Mesendoderm (in vitro differentiated cells): ENCODE results near the gene MFAP4.

Source experiments
- DNase-seq: peaks from one replicate; pipeline ENCODE4 v3.0.0; 2013
- H2AK5ac ChIP-seq: 2 replicates; pipeline ENCODE4 v1.6.1; 2013; ENCODE audit warnings: low read length, inconsistent platforms
- H2BK120ac ChIP-seq: 2 replicates; pipeline ENCODE4 v1.6.1; 2013; ENCODE audit warnings: low read depth, mild to moderate bottlenecking, low read length, moderate library complexity, mixed read lengths
- H2BK15ac ChIP-seq: replicated peaks from 2 replicates; pipeline ENCODE4 v1.6.1; 2013; ENCODE audit warnings: low read depth, mild to moderate bottlenecking, moderate library complexity
- H2BK5ac ChIP-seq: 2 replicates; pipeline ENCODE4 v1.6.1; 2013; ENCODE audit warnings: low read length, inconsistent platforms
- H3K18ac ChIP-seq: 2 replicates; pipeline ENCODE4 v1.6.1; 2013; ENCODE audit warnings: mild to moderate bottlenecking, low read length, mixed read lengths
- H3K23ac ChIP-seq: one replicate; pipeline ENCODE4 v1.6.1; 2013; ENCODE audit warnings: low read length
- H3K27ac ChIP-seq: 2 replicates; pipeline ENCODE4 v1.5.1; 2013; ENCODE audit warnings: low read depth, mild to moderate bottlenecking, inconsistent platforms, low read length, moderate library complexity
- H3K27me3 ChIP-seq: 2 replicates; pipeline ENCODE4 v1.6.1; 2013; ENCODE audit warnings: low read length, control low read depth, mild to moderate bottlenecking, inconsistent platforms; ENCODE audit not compliant: insufficient read depth, poor library complexity
- H3K36me3 ChIP-seq: 2 replicates; pipeline ENCODE4 v1.6.1; 2013; ENCODE audit warnings: low read length, inconsistent platforms; ENCODE audit not compliant: control insufficient read depth, insufficient read depth
- H3K4ac ChIP-seq: one replicate; pipeline ENCODE4 v1.6.1; 2013; ENCODE audit warnings: low read depth, mild to moderate bottlenecking, low read length, moderate library complexity
- H3K4me1 ChIP-seq: 2 replicates; pipeline ENCODE4 v1.6.1; 2013; ENCODE audit warnings: low read depth, low read length, inconsistent platforms; ENCODE audit not compliant: control insufficient read depth
- H3K4me2 ChIP-seq: 2 replicates; pipeline ENCODE4 v1.6.1; 2013; ENCODE audit warnings: low read length
- H3K4me3 ChIP-seq: 2 replicates; pipeline ENCODE4 v1.5.1; 2013; ENCODE audit warnings: mild to moderate bottlenecking, low read length
- H3K56ac ChIP-seq: one replicate; pipeline ENCODE4 v1.6.1; 2013; ENCODE audit warnings: low read length
- H3K79me1 ChIP-seq: 2 replicates; pipeline ENCODE4 v1.6.1; 2013; ENCODE audit warnings: low read length, inconsistent platforms
- H3K79me2 ChIP-seq: 2 replicates; pipeline ENCODE4 v1.6.1; 2013; ENCODE audit warnings: mild to moderate bottlenecking, low read length; ENCODE audit not compliant: control insufficient read depth, insufficient read depth
- H3K9ac ChIP-seq: 2 replicates; pipeline ENCODE4 v1.6.1; 2013; ENCODE audit warnings: low read length, inconsistent platforms
- H4K5ac ChIP-seq: one replicate; pipeline ENCODE4 v1.6.1; 2013; ENCODE audit warnings: low read length
- H4K8ac ChIP-seq: one replicate; pipeline ENCODE4 v1.6.1; 2013; ENCODE audit warnings: low read depth, mild to moderate bottlenecking, control low read depth, low read length, moderate library complexity
- WGBS: extraction: QIAGEN DNeasy Blood & Tissue Kit; methylation state at CpG from one replicate; pipeline ENCODE4 v1.1.7; 2013; ENCODE audit warnings: low lambda C conversion rate, missing lambda C conversion rate; ENCODE audit not compliant: insufficient coverage; ENCODE audit errors: extremely low coverage; 5-methylcytosine and 5-hydroxymethylcytosine counted together

The MFAP4 gene

GRCh38 chr17:19371259-19372010 is 15.6 kb downstream of the MFAP4 start:
- Histone ChIP-seq H3K4me2 (no peak overlapping the region), H3K36me3 (no peaks in the 10 kb centered on the region), H2BK120ac (no peak overlapping the region), H3K18ac (no peak overlapping the region), H3K27ac (no peak overlapping the region), H3K27me3 (no peaks in the 10 kb centered on the region), H2BK15ac (no peak overlapping the region), H3K79me2 (no peaks in the 10 kb centered on the region), H3K56ac (peak overlapping the region; percentile 42), H2AK5ac (no peak overlapping the region), H2BK5ac (no peak overlapping the region), H4K5ac (no peak overlapping the region), H3K9ac (no peak overlapping the region), H3K4me1 (no peaks in the 10 kb centered on the region), H3K4me3 (no peak overlapping the region), H3K79me1 (peaks cover 4% of the 10 kb centered on the region), H3K23ac (no peak overlapping the region), H3K4ac (no peak overlapping the region), H4K8ac (no peak overlapping the region)
- no CpG with 5 or more reads among the region's 7 CpGs for WGBS
- DNase-seq: no peak

GRCh38 chr17:19370493-19370960 is 16.5 kb downstream of the MFAP4 start:
- Histone ChIP-seq H3K9ac (no peak overlapping the region), H2AK5ac (no peak overlapping the region), H3K4me2 (no peak overlapping the region), H3K4me1 (no peaks in the 10 kb centered on the region), H3K4me3 (no peak overlapping the region), H3K36me3 (no peaks in the 10 kb centered on the region), H2BK120ac (no peak overlapping the region), H4K5ac (no peak overlapping the region), H3K27me3 (no peaks in the 10 kb centered on the region), H3K79me2 (no peaks in the 10 kb centered on the region), H2BK15ac (no peak overlapping the region), H3K56ac (peak overlapping the region; percentile 25), H3K4ac (no peak overlapping the region), H3K18ac (no peak overlapping the region), H3K27ac (no peak overlapping the region), H2BK5ac (no peak overlapping the region), H3K79me1 (no peaks in the 10 kb centered on the region), H4K8ac (no peak overlapping the region), H3K23ac (no peak overlapping the region)
- no CpG with 5 or more reads among the region's 7 CpGs for WGBS
- no peak for DNase-seq

GRCh38 chr17:19369846-19370492 is 17.0 kb downstream of the MFAP4 start:
- H2BK15ac ChIP-seq: no peak overlapping the region
- no CpG with 5 or more reads among the region's 12 CpGs for WGBS
- no peak overlapping the region for H3K27ac ChIP-seq
- no peaks in the 10 kb centered on the region for H3K79me2 ChIP-seq
- no peak overlapping the region for H3K23ac ChIP-seq
- H3K18ac ChIP-seq: no peak overlapping the region
- H3K4me2 ChIP-seq: no peak overlapping the region
- no peak overlapping the region for H3K56ac ChIP-seq
- no peak overlapping the region for H3K4ac ChIP-seq
- H4K5ac ChIP-seq: no peak overlapping the region
- no peaks in the 10 kb centered on the region for H3K79me1 ChIP-seq
- no peaks in the 10 kb centered on the region for H3K4me1 ChIP-seq
- H4K8ac ChIP-seq: no peak overlapping the region
- no peaks in the 10 kb centered on the region for H3K36me3 ChIP-seq
- no peak overlapping the region for H3K4me3 ChIP-seq
- no peaks in the 10 kb centered on the region for H3K27me3 ChIP-seq
- no peak overlapping the region for H2BK5ac ChIP-seq
- H2AK5ac ChIP-seq: no peak overlapping the region
- H3K9ac ChIP-seq: no peak overlapping the region
- DNase-seq: no peak
- no peak overlapping the region for H2BK120ac ChIP-seq

- no peak overlapping the region for H2BK5ac ChIP-seq
- no peak overlapping the region for H3K4ac ChIP-seq
- no CpG with 5 or more reads among the region's 16 CpGs for WGBS
Measured at GRCh38 chr17:19369107-19369778, 17.7 kb downstream of the MFAP4 start.

GRCh38 chr17:19368229-19368628 is 18.8 kb downstream of the MFAP4 start:
- WGBS: no CpG with 5 or more reads among the region's 4 CpGs
- no peak overlapping the region for H3K23ac ChIP-seq
- H3K56ac ChIP-seq: no peak overlapping the region
- no peak overlapping the region for H3K4me3 ChIP-seq
- peaks cover 7% of the 10 kb centered on the region for H3K4me1 ChIP-seq
- H2BK5ac ChIP-seq: no peak overlapping the region
- H3K36me3 ChIP-seq: no peaks in the 10 kb centered on the region
- DNase-seq: no peak
- no peak overlapping the region for H3K4me2 ChIP-seq
- H2BK120ac ChIP-seq: no peak overlapping the region
- no peak overlapping the region for H3K27ac ChIP-seq
- no peaks in the 10 kb centered on the region for H3K79me2 ChIP-seq
- H2BK15ac ChIP-seq: no peak overlapping the region
- H3K4ac ChIP-seq: no peak overlapping the region
- H3K27me3 ChIP-seq: no peaks in the 10 kb centered on the region
- no peak overlapping the region for H3K9ac ChIP-seq
- no peak overlapping the region for H2AK5ac ChIP-seq
- H4K5ac ChIP-seq: no peak overlapping the region
- H3K18ac ChIP-seq: no peak overlapping the region
- no peaks in the 10 kb centered on the region for H3K79me1 ChIP-seq
- H4K8ac ChIP-seq: no peak overlapping the region

More at GRCh38 chr17:19369107-19369778, 17.7 kb downstream of the MFAP4 start:
- no peak overlapping the region for H3K56ac ChIP-seq
- H2AK5ac ChIP-seq: no peak overlapping the region
- no peak overlapping the region for H3K4me3 ChIP-seq
- no peak overlapping the region for H4K5ac ChIP-seq
- no peak overlapping the region for H3K4me2 ChIP-seq
- H2BK120ac ChIP-seq: no peak overlapping the region
- H3K27ac ChIP-seq: no peak overlapping the region
- H3K9ac ChIP-seq: no peak overlapping the region
- H4K8ac ChIP-seq: no peak overlapping the region
- no peaks in the 10 kb centered on the region for H3K27me3 ChIP-seq
- H3K36me3 ChIP-seq: no peaks in the 10 kb centered on the region
- H3K79me2 ChIP-seq: no peaks in the 10 kb centered on the region
- no peak overlapping the region for H3K18ac ChIP-seq
- no peak overlapping the region for H3K23ac ChIP-seq
- H3K4me1 ChIP-seq: no peaks in the 10 kb centered on the region
- no peak overlapping the region for H2BK15ac ChIP-seq
- DNase-seq: no peak
- H3K79me1 ChIP-seq: no peaks in the 10 kb centered on the region
